IPS-18c (cell line): ENCODE measurements around the gene CCR9.
"Not testable (repeated sequence)": the region's sequence is repeated elsewhere in the genome, so short reads cannot be mapped to it uniquely, and the experiment has no call there.

ENCODE experiments used
- H3K4me3 ChIP-seq: 2 replicates; pipeline ENCODE4 v1.7.0; 2013; ENCODE audit warnings: low read depth, mild to moderate bottlenecking, low read length, moderate library complexity; ENCODE audit not compliant: insufficient read depth
- H3K9me3 ChIP-seq: one replicate; pipeline ENCODE4 v1.6.1; 2013; ENCODE audit warnings: mild to moderate bottlenecking, low read length, moderate library complexity; ENCODE audit not compliant: control insufficient read depth, insufficient read depth

The CCR9 gene, protein sequence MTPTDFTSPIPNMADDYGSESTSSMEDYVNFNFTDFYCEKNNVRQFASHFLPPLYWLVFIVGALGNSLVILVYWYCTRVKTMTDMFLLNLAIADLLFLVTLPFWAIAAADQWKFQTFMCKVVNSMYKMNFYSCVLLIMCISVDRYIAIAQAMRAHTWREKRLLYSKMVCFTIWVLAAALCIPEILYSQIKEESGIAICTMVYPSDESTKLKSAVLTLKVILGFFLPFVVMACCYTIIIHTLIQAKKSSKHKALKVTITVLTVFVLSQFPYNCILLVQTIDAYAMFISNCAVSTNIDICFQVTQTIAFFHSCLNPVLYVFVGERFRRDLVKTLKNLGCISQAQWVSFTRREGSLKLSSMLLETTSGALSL

DNA sequence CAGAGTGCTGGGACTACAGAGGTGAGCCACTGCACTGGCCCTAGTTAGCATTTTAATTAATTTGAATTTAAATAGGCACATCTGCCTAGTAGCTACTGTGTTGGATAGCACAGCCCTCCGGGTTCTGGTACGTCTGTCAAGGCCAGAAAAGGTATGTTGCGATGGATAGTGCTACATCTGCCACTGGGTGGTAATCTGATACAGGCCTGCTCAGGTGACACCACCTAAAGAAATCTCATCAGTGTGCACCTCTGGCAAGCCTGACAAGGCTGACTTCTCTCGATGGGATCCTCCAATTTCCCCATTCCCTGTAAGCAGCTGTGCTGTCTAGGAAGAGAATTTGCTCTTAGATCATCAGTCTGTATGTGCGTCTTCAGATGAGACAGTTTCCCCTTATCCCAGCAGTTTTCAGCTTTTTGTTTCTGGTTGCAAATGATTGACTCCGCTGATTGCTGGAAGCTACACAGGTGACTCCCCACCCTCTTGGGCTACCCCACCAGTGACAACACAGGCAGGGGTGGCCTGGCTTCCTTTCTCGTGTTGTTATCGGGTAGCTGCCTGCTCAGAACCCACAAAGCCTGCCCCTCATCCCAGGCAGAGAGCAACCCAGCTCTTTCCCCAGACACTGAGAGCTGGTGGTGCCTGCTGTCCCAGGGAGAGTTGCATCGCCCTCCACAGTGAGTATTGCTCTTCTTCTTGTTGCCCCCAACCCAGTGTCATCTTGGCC lies at the start of gene CCR9:
TSS of gene CCR9 (plus strand) at position 565 of the 727 bp plus-strand sequence. CDS start 8,391 bp downstream, outside the sequence.
- Histone ChIP-seq H3K9me3 (no peaks in the 10 kb centered on the region), H3K4me3 (no peak within 1 kb of the TSS)

DNA sequence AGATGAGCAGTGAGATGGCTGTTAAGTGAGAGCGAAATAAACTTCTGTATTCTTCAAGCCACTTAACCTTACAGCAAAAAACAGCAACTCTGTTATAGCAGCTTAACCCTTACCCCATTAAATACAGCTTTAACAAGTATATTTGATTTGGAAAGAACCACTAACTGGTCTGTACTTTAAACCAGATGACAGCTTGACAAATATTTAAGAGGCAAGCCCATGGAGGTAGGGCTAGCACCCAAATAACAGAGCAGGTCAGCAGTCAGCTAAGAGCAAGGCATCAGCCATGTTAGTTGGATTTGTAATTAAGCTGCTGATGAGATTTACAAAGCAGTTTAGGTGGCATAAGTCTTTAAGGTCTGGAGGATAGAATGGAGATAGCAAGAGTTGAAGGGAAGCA lies 47.9 kb upstream of the CCR9 start:
- H3K4me3 ChIP-seq: no peak overlapping the region
- H3K9me3 ChIP-seq: no peaks in the 10 kb centered on the region

DNA sequence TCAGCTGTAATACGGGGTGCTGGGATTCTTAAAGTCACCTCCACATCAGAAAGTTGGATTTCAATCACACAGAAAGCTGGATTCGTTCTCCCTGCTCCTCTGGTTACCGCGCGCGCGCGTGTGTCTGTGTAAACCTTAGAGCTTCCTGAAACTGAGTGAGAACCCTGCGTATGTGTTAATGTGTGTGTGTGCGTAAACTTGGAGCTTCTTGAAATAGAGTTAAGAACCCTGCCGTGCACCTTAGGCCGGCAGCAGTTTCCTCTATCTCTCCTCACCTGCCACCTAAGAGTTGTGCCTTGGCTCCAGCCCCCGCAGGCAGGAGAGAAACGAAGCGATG lies 45.0 kb upstream of the CCR9 start:
- H3K9me3 ChIP-seq: no peaks in the 10 kb centered on the region
- H3K4me3 ChIP-seq: peak overlapping the region; percentile 88

DNA sequence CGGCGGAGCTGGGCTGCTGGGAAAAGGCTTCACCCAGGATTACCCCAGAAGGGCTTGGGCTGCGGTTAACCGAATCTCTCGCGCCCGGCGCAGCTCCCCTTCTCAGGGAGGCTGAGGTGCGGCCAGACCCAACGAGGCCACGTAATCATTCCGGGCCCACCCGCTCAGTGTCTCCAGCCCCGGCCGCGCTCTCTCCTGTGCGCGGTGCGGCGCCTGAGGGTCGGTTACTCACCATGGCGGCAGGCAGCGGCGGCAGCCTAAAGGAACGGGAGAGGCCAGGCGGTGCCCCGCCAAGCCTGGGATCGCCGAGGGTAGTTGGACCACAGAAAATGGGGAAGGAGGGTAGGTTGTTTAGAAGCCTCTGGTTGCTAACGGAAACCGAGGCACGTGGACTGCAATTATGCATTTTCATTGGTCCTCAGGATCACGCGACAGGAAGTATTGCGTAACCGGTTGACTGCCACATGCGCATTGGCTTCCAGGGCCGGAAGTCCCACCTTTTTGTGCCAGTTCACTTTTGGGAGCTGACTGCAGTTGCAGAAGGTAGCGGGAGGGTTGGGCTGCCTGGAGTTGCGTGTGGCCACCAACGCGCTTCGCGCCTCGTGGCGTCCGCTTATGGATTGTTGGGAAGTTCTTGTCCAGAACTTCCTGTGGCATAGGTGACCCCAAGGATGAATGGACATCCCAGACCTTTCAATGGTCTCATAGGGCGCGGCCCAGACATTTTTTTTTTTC lies 44.4 kb upstream of the CCR9 start, which contains the start of gene LZTFL1:
TSS of gene LZTFL1 (minus strand) at position 363 of the 735 bp plus-strand sequence. CDS start at position 235, 128 bp downstream.
- Histone ChIP-seq H3K9me3 (no peaks in the 10 kb centered on the region), H3K4me3 (peak within 1 kb of the TSS; percentile 88)

DNA sequence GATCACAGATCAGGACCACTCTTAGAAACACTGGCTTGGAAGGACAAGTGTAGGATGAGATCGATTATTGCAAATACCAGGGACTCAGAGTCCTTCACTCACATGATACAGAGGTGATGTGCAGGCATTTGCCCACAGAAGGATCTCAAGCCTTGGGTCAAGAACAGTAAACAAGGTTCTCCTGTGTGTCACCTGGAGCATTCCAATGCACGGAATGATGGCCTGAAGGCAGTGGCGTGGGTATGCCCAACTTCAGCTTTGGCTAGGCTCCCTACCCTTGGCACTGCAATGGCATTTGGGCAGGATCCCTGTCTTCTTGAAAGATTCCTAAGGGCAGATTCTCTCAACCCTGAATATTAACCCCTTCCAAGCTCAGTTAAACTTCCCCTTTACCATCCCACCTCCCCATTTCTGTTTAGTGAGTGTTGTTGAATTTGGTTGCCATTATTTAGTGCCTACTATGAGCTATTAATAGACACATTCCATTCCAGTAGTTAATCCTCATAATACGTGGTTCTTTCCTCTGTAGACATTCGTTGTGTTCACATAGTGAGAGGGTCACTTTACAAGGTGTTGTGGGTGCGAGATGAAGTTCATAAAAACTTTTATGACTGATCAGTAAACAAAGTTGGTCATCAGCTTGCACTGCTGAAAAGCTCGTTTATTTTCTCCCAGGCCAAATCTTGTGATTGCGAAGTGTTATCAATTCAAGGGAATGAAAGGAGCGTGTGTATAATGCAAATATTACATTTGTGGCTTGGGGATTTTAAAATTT lies 43.3 kb upstream of the CCR9 start:
- no peaks in the 10 kb centered on the region for H3K9me3 ChIP-seq
- H3K4me3 ChIP-seq: no peak overlapping the region

DNA sequence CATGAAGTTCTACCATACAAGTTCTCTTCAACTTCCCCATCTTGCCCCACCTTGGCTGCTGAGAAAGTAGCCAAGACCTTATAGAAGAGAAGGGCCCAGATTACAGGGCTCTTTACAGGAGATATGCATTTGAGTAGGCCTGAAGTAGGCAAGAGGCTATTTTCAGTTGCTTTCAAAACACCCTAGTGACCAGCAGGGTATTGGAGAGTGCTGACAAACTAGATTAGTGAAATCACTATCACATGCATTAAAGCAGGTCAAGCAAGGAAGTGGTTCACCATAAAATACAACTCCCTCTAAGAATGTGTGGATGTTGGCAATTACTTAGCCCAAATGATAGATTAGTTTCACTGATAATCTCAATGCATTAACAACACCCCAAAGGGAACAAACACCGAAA lies 41.7 kb upstream of the CCR9 start:
- no peak overlapping the region for H3K4me3 ChIP-seq

DNA sequence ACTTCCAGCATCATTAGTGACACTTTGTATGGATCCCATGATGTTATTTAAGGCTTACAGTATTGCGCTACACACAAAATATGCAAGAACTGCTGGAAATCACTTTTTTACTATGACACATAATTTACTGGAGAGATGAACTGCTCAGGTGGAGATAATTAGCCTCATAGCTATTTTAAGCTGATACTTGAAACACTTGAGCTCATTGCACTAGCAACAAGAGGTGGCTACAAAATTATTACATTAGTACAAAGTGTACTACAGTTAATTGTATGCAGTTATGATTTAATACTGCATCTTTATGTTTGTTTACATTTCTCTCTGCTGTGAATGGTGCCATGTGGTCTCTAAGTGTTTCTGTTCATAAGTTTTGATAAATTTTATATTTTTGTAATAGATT lies 38.0 kb upstream of the CCR9 start:
- H3K4me3 ChIP-seq: no peak overlapping the region
- H3K9me3 ChIP-seq: no peaks in the 10 kb centered on the region

More for the DNA sequence above, 41.7 kb upstream of the CCR9 start:
- H3K9me3 ChIP-seq: no peaks in the 10 kb centered on the region

DNA sequence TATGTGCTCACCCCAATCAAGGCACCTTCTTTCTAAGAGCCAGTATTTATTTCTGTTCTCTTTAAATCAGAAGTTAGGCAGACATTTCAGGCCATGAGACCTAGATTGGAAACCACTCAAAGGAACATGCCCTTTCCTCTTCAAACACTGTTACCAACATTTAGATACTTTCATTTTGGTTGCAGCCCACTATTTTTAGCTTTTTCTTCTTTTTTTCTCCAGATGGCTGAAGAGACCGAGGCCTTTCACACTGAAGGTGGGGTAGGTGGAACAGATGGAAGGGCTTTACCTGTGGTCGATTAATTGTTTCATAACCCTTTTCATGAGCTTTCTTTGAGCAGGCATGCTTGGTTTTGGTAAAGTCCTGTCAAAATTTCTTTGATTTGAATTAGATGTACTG lies 33.5 kb upstream of the CCR9 start:
- Histone ChIP-seq H3K4me3 (no peak overlapping the region), H3K9me3 (no peaks in the 10 kb centered on the region)

DNA sequence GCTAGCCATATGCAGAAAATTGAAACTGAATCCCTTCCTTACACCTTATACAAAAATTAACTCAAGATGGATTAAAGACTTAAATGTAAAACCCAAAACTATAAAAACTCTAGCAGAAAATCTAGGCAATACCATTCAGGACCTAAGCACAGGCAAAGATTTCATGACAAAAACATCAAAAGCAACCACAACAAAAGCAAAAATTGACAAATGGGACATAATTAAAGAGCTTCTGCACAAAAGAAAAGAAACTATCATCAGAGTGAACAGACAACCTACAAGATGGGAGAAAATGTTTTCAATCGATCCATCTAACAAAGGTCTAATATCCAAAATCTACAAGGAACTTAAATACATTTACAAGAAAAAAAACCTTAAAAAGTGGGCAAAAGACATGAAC lies 30.0 kb upstream of the CCR9 start:
- not testable (repeated sequence) for H3K4me3 ChIP-seq, H3K9me3 ChIP-seq

DNA sequence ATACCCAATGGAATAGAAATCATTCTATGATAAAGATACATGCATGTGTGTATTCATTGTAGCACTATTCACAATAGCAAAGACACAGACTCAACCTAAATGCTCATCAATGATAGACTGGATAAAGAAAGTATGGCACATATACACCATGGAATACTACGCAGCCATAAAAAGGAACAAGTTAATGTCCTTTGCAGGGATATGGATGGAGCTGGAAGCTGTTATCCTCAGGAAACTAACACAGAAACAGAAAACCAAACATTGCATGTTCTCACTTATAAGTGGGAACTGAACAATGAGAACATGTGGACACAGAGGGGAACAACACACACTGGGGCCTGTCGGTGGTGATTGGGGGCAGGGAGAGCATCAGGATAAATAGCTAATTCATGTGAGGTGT lies 29.3 kb upstream of the CCR9 start:
- H3K9me3 ChIP-seq, H3K4me3 ChIP-seq: not testable (repeated sequence)

DNA sequence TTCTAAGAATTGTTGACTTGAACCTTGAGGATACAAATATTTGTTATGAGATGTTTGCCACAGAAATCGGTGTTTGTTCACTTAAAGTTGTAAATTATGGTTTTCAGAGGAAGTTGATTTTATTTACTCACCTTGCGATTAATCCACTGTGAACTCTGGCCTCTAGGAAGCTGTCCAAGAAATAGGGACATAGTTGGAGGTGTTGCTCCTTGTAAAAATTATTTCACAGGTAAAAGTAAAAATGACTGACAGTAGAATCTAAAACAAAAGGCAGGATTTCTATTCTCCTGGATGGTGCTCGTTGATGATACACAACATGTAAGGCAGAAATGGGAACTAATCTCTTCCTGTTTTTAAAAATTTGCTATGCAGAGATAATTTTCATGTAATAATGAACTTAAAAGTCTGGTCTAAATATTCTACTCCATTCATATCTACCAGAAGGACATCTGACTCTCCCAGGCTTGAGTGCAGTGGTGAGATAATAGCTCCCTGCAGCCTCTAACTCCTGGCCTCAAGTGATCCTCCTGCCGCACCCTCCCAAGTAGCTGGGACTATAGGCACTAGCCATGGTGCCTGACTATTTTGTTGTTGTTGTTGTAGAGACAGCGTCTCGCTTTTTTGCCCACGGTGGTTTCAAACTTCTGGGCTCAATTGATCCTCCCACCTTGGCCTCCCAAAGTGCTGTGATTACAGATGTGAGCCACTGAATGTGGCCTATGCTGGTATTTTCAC lies 27.4 kb upstream of the CCR9 start:
- Histone ChIP-seq H3K9me3 (no peaks in the 10 kb centered on the region), H3K4me3 (no peak overlapping the region)

DNA sequence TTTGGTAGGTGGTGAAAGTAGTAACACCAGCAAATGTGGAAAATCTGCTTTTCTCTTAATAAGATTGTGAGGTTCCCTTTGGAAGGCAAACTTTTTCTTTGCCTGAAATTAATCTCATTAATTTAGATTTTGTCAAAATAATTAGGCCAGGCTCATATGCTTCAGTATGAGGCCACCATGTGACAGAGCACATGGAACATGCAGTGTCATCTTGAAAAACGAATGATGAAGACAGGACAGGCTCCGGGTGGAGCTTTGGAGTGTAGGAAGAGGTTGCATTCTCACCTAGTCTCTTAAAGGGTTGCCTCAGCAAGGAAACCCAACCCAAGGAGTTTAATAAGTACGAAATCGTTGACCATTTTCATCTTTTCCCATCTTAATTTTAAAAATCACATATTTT lies 25.9 kb upstream of the CCR9 start:
- no peak overlapping the region for H3K4me3 ChIP-seq
- no peaks in the 10 kb centered on the region for H3K9me3 ChIP-seq

DNA sequence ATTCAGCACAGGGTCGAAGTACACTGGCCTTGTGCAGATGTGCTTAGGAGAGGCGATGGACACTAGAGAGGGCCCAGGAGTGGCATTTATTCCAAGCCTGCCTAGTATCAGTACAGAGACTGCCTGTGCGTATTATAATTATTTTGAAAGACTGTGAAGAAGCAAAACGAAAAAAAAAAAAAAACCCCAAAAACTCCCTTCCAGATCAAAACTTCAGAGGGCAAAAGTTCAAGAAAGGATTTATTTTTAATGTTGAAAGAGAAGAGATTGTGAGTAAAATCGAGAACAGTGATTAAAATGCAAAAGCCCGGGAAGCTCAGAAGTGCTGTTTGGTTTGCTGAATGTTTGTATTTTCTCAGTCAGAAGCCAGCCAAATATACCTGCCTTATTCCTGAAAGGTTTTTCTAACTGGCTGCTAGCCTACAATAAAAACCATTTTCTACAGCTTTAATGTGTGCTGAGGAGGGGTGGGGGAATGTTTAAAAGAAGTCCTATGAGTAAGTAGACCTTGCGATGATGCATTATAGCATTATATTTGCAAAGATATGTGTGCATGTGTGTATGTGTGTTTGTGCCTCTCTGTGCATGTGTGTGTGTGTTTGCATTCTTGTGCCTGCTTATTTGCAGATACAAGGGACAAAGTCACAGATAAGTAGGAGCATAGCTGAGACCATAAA lies 25.2 kb upstream of the CCR9 start:
- Histone ChIP-seq H3K4me3 (no peak overlapping the region), H3K9me3 (no peaks in the 10 kb centered on the region)

DNA sequence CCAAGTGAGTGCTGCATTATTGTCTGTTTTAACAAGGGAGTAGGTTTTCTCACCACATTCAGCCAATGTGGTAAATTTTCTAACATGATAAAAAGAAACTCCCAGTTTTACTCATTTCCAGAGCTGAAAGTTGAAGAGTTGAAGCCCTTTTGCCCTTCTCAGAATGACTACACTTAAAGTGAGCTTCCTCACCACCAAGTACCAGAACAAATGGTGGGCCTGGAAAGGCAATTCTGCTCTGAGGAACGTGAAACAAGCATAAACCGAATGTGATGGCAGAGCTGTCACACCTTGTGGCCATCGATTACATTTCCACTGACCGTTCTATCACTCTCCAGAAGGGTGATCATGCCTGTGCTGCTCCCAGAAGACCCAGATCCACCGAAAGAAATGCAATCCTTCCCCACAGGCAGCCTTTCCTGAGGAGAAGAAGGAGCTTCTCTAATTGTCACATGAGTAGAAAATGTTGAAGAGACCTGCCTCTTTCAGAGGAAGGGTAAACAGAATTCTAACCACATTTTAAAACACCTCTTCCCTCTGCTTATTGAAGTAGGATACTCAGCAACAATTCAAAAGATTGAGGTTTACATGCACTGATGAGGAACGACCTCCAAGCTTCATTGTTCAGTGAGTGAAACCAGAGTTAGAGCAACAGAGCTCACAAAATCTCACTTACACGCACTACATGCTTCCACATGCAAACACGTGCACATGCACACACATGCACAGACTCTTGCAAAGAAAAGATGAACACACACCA lies 21.4 kb upstream of the CCR9 start:
- H3K9me3 ChIP-seq: no peaks in the 10 kb centered on the region

DNA sequence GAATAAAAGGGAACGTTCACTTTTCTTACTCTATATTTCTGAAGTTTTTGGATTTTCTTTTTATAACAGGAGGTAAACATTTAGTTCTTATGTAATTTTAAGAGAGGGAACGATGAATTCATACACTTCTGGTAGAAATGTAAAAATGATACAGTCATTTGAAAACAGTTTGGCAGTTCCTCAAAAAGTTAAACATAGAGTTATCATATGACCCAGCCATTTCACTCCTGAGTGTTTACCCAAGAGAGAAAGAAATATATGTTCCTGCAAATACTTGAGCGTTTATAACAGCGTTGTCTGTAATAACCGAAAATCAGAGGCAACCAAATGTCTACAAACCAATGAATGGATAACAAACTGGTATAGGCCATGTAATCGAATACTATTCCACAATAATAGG lies 20.8 kb upstream of the CCR9 start:
- Histone ChIP-seq H3K4me3 (no peak overlapping the region), H3K9me3 (no peaks in the 10 kb centered on the region)

More for the DNA sequence above, 21.4 kb upstream of the CCR9 start:
- no peak overlapping the region for H3K4me3 ChIP-seq

DNA sequence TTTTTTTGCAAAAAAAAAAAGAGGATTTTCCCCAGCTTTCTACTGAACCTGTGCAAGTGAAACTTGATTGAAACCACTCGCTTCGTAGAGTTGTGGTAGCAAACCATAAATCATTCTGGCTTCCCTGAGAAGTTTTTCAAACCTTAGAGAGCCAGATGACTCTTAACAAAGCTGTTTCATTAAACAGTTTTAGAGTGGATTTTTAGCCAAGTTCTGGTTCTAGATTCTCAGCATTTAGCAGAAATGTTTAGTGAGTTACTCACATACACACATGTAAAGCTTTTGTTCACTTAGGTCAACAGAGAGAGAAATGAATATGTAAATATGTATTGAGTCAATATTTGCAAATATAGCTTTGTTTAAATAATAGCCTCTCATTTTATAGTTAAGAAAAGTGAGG lies 18.1 kb upstream of the CCR9 start:
- Histone ChIP-seq H3K9me3 (no peaks in the 10 kb centered on the region), H3K4me3 (no peak overlapping the region)
